UCSD-AML1 (cell line): ENCODE data around the gene PHKA1.
"Not testable (repeated sequence)": the region's sequence is repeated elsewhere in the genome, so short reads cannot be mapped to it uniquely, and the experiment has no call there.

Experiments used
- DNase-seq: peaks from one replicate; lab custom pipeline; 2025; ENCODE audit not compliant: unreplicated experiment; lab: John Stamatoyannopoulos, UW

Gene PHKA1

GRCh38 chrX:72713599-72714477 is at the start of gene PHKA1:
Gene PHKA1 (minus strand): TSS chrX:72714306. CDS start chrX:72713880, 426 bp downstream.
- not testable (repeated sequence) for DNase-seq

GRCh38 chrX:72760454-72760853 is 46.3 kb upstream of the PHKA1 start:
- DNase-seq: not testable (repeated sequence)

- not testable (repeated sequence) for DNase-seq
Observed at GRCh38 chrX:72748545-72748944, 34.4 kb upstream of the PHKA1 start.

- DNase-seq: not testable (repeated sequence)
Observed at GRCh38 chrX:72745546-72745945, 31.4 kb upstream of the PHKA1 start.

- DNase-seq: no peak
Observed at GRCh38 chrX:72735561-72735960, 21.5 kb upstream of the PHKA1 start.

GRCh38 chrX:72733636-72734035 is 19.5 kb upstream of the PHKA1 start:
- DNase-seq: not testable (repeated sequence)

- no peak for DNase-seq
Observed at GRCh38 chrX:72727846-72728245, 13.7 kb upstream of the PHKA1 start.

- no peak for DNase-seq
Observed at GRCh38 chrX:72716766-72717165, 2.7 kb upstream of the PHKA1 start.

- DNase-seq: no peak
Observed at GRCh38 chrX:72715546-72715945, 1.4 kb upstream of the PHKA1 start.

- DNase-seq: no peak
Observed at GRCh38 chrX:72714478-72714916, 391 bp upstream of the PHKA1 start.

GRCh38 chrX:72713130-72713529 is 976 bp downstream of the PHKA1 start:
- no peak for DNase-seq

- DNase-seq: no peak
Observed at GRCh38 chrX:72712094-72712755, 1.9 kb downstream of the PHKA1 start.

GRCh38 chrX:72705814-72706213 is 8.3 kb downstream of the PHKA1 start:
- no peak for DNase-seq

GRCh38 chrX:72705111-72705510 is 9.0 kb downstream of the PHKA1 start:
- DNase-seq: no peak

GRCh38 chrX:72694170-72694569 is 19.9 kb downstream of the PHKA1 start:
- DNase-seq: no peak

GRCh38 chrX:72693477-72693876 is 20.6 kb downstream of the PHKA1 start:
- no peak for DNase-seq

GRCh38 chrX:72687396-72687795 is 26.7 kb downstream of the PHKA1 start:
- no peak for DNase-seq

- DNase-seq: no peak
Observed at GRCh38 chrX:72685810-72686456, 28.2 kb downstream of the PHKA1 start.

- DNase-seq: no peak
Observed at GRCh38 chrX:72685018-72685417, 29.1 kb downstream of the PHKA1 start.

GRCh38 chrX:72683631-72684030 is 30.5 kb downstream of the PHKA1 start:
- DNase-seq: no peak

GRCh38 chrX:72676465-72676864 is 37.6 kb downstream of the PHKA1 start:
- no peak for DNase-seq

GRCh38 chrX:72673951-72674350 is 40.2 kb downstream of the PHKA1 start:
- not testable (repeated sequence) for DNase-seq
